GM19467 (cell line): ENCODE data around the gene PODN.

Experiments used
- ATAC-seq: cut with Tn5 transposase; IDR thresholded peaks from one replicate; pipeline ENCODE4 v1.9.1; 2021; ENCODE audit warnings: mild to moderate bottlenecking, moderate library complexity; ENCODE audit not compliant: unreplicated experiment

PODN gene

DNA sequence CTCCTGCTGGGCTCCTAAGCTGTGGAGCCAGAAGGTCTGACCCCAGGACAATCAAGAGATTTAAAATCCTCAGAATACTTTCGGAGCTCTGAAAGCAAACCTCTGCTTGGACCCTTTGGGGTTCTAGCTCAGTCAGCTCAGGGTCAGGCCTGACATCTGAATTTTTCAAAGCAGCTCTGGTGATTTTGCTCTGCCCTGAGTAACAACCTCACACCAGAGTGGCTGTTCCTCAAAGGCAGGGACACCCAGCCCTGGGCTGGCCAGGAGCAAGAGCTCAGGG, 68.5 kb downstream of the PODN start:
- ATAC-seq = no peak

- no peak for ATAC-seq
Measured at GRCh38 chr1:53130878-53131589, 69.0 kb downstream of the PODN start.

DNA sequence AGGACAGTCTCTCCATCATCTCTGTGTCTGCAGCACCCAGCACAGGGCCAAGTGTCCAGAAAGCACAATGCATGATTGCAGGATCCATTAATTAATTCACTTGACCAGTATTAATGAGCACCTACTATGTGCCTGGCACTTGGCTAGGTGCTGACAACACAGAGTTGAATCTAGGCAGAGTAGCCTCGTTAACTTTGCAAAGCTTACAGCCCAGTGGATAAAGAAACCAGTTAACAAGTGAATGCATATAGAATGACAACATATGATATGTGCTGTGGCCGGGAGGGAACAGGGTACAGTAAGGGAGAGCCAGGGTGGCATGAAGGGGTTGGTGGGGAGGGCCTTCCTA, 69.6 kb downstream of the PODN start:
- ATAC-seq = no peak

DNA sequence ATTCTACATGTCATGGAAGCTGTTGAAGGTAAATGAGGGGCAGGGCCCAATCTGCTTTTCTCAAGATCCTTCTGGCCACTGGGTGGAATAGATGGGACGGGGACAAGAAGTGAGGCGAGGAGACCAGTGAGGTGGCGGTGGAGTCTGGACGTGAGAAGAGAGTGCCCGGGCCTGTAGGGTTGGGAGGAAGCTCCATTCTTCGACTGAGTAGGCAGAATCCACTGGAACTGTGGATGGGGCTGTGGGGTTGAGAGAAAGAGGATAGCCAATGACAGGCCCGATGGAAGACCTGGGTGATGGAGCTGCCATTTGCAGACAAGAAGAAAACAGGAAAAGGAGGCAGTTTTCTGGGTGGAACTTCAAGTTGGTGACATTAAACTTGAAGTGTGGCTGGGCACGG, 70.2 kb downstream of the PODN start:
- no peak for ATAC-seq

- ATAC-seq = no peak
Measured at GRCh38 chr1:53133261-53134041, 71.4 kb downstream of the PODN start.

- ATAC-seq = no peak
Measured at GRCh38 chr1:53134042-53134485, 72.1 kb downstream of the PODN start.
